GM08714 (cell line): ENCODE results near the gene FGF21.
"Not testable (repeated sequence)": the region's sequence is repeated elsewhere in the genome, so short reads cannot be mapped to it uniquely, and the experiment has no call there.

Experiments
- H3K4me3 ChIP-seq: fragments of 200-500 bp; sonication (Bioruptor generic); 2 replicates; pipeline ENCODE4 v1.5.1; 2014; ENCODE audit warnings: mild to moderate bottlenecking, low read length, inconsistent platforms
- ZNF274 ChIP-seq: IDR thresholded peaks from 2 replicates; pipeline ENCODE4 v1.6.1; 2012; ENCODE audit warnings: mild to moderate bottlenecking, low read depth, low read length

Gene FGF21

DNA sequence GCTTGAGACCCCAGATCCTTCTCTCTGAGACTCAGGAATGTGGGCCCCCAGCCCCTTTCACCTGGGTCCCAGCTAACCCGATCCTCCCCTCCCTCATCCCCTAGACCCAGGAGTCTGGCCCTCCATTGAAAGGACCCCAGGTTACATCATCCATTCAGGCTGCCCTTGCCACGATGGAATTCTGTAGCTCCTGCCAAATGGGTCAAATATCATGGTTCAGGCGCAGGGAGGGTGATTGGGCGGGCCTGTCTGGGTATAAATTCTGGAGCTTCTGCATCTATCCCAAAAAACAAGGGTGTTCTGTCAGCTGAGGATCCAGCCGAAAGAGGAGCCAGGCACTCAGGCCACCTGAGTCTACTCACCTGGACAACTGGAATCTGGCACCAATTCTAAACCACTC is 463 bp downstream of the FGF21 start:
- no peak overlapping the region for H3K4me3 ChIP-seq
- TF ChIP-seq ZNF274 = no peak

DNA sequence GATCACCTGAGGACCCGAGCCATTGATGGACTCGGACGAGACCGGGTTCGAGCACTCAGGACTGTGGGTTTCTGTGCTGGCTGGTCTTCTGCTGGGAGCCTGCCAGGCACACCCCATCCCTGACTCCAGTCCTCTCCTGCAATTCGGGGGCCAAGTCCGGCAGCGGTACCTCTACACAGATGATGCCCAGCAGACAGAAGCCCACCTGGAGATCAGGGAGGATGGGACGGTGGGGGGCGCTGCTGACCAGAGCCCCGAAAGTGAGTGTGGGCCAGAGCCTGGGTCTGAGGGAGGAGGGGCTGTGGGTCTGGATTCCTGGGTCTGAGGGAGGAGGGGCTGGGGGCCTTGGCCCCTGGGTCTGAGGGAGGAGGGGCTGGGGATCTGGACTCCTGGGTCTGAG is 888 bp downstream of the FGF21 start:
- H3K4me3 ChIP-seq = no peak overlapping the region
- TF ChIP-seq ZNF274 = no peak

GRCh38 chr19:48756686-48757085 is 1.4 kb downstream of the FGF21 start:
- no peak for TF ChIP-seq ZNF274
- H3K4me3 ChIP-seq = no peak overlapping the region

DNA sequence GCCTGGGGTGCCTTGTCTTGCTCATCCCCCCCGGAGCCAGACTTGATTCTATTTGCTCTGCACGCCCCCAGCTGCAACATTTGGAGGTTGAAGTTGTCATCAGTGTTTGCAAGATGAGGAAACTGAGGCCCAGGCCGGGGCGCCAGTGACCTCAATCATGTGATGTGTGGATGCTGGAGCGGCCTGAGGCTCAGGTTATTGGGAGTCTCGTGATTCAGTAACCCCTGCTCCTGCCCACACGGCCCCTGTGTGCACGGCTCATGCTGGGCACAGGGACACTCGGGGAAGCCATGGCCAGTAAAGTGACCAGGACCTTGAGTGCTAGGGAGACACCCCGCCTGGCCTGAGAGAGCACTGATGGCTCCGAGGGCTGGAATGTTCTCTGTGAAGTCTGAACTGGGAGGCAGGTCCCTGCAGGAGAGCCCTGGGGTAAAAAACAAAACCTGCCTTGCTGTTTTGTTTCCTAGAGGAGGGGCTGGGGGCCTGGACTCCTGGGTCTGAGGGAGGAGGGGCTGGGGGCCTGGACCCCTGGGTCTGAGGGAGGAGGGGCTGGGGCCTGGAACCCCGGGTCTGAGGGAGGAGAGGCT is 1.9 kb downstream of the FGF21 start:
- no peak overlapping the region for H3K4me3 ChIP-seq
- TF ChIP-seq ZNF274 = no peak

DNA sequence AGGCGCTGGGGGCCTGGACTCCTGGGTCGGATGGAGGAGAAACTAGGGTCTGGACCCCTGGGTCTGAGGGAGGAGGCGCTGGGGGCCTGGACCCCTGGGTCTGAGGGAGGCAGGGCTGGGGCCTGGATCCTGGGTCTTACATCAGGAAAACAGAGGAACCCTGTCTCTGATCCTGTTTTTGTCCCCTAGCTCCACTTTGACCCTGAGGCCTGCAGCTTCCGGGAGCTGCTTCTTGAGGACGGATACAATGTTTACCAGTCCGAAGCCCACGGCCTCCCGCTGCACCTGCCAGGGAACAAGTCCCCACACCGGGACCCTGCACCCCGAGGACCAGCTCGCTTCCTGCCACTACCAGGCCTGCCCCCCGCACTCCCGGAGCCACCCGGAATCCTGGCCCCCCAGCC is 2.4 kb downstream of the FGF21 start:
- H3K4me3 ChIP-seq = no peak overlapping the region
- TF ChIP-seq ZNF274 = no peak

- TF ChIP-seq ZNF274 = no peak
- no peak overlapping the region for H3K4me3 ChIP-seq
Observed at GRCh38 chr19:48760504-48761205, 5.3 kb downstream of the FGF21 start.

- not testable (repeated sequence) for H3K4me3 ChIP-seq
Observed at GRCh38 chr19:48765816-48766215, 10.5 kb downstream of the FGF21 start.

DNA sequence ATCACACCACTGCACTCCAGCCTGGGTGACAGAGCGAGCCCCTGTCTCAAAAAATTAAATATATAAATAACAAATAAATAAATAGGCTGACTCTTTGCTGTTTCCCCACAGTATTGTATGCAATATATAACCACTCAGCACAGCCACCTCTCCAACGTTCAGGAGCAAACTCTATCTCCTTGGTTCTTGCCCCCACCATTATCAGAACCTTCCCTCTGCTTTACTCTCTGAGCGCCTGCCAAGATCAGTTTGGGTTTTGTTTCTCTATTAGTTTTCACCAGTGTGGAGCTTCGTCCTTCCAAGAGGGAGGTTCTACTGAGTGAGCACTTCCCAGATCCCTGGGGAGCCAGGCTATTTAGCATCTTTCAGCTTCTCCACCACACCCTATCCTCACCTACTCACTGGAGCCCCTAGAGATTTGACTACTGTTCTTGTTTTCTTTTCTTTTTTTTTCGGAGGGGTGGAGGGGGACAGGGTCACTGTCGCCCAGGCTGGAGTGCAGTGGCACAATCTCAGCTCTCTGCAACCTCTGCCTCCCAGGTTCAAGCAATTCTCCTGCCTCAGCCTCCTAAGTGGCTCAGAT is 12.9 kb downstream of the FGF21 start:
- H3K4me3 ChIP-seq = not testable (repeated sequence)

DNA sequence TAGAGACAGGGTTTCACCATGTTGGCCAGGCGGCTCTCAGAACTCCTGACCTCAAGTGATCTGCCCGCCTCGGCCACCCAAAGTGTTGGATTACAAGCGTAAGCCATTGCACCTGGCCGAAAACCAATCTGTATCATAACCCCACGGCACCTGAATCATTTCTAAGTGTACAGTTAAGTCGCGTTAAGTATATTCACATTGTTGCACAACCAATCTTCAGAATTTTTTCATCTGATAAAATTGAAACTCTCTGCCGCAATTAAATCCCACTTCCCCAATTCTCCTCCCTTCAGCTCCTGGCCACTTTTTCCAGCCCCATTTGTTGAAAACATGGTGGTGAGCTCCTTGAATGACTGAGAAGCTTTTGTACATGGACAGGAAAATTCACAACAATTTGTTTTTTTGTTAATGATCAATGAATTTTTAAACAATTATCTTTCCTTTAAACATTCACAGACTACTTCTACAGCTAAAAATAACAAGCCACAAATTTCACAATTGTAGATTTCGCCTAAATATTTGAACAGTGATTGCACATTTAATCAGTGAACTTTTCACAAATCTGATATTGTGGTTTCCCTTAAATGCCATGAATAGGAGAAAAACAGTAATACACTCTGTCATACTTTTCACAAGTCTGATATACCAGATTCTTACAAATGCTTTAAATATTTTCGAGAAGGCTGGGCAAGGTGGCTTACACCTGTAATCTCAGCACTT is 13.8 kb downstream of the FGF21 start:
- no peak for TF ChIP-seq ZNF274
- no peak overlapping the region for H3K4me3 ChIP-seq

DNA sequence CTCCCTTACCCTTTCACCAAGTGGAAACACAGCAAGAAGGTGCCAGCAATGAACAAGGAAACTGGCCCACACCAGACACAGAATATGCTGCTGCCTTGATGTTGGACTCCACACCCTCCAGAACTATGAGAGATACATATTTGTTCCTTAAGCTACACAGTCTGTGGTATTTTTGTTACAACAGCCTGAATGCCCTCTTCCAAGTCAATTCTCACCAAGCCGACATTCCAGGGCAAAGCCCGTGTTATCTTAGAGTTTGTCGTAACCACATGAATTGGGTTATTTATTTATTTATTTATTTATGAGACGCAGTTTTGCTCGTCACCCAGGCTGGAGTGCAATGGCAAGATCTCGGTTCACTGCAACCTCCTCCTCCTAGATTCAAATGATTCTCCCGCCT is 14.9 kb downstream of the FGF21 start:
- no peak for TF ChIP-seq ZNF274
- H3K4me3 ChIP-seq = no peak overlapping the region

DNA sequence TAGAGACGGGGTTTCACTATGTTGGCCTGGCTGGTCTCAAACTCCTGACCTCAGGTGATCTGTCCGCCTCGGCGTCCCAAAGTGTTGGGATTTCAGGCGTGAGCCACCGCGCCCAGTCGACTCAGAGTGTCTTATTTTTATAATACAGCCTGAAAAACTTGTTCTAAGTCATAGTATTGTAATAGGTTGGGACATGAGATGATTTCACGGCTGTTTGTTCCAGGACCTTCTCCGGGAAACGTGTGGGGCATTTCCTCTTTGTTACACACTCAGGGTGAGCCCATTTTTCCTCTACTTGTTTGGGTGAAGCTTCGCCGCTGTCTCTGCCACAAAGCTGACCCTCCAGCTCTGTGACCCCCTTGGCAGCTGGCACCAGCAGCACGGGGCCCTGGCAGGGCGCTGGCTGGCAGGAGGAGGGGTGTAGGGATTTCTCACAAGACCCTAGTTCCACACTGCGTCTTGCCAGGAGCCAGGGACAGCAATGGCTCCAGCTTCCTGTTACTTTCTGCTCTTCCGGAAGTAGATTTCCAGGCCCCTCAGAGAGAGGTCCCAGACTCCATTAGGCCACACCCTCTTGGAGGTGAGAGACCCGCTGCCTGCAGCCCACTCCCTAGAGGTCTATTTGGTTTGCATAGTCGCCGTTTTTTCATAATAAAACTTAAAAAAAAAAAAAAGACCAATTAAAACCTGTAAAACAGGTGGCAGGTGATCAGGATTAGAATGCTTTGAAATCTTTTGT is 15.6 kb downstream of the FGF21 start:
- no peak overlapping the region for H3K4me3 ChIP-seq
- no peak for TF ChIP-seq ZNF274

DNA sequence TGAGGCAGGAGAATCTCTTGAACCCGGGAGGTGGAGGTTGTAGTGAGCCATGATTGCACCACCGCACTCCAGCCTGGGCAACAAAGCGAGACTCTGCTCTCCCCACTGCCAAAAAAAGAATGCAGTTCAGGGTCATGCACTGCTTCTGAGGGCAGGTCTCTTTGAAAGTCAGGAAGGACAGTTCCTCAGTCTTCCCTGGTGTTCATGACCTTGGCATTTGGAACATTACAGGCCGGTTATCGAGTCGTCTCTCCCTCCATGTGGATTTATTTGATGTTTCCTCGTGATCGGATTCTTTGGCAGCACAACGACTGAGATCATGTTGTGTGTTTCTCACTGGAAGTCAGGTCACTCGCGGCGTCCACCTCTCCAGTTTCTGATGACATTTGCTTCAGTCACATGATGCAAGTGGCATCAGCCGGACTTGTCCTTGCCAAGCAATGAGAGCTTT is 17.2 kb downstream of the FGF21 start:
- TF ChIP-seq ZNF274 = no peak

GRCh38 chr19:48777139-48777538 is 21.8 kb downstream of the FGF21 start:
- no peak for TF ChIP-seq ZNF274
- H3K4me3 ChIP-seq = no peak overlapping the region

More for the DNA sequence above, 17.2 kb downstream of the FGF21 start:
- H3K4me3 ChIP-seq = no peak overlapping the region

- TF ChIP-seq ZNF274 = no peak
- no peak overlapping the region for H3K4me3 ChIP-seq
Observed at GRCh38 chr19:48777720-48778119, 22.4 kb downstream of the FGF21 start.
